GM12878 (cell line): ENCODE data around the gene BCKDHB. TPM values are rescaled to one million over a fixed set of nuclear protein-coding genes. Genes with fewer than 3 reads are reported as not detected.
"Not testable (repeated sequence)": the region's sequence is repeated elsewhere in the genome, so short reads cannot be mapped to it uniquely, and the experiment has no call there.

Source experiments
- ATAC-seq: fragments of 200-7000 bp; cut with Tn5 transposase; 3 replicates; pipeline ENCODE4 v1.9.1; 2020; ENCODE audit warnings: mild to moderate bottlenecking, moderate library complexity
- BruUV-seq: library from RNA; stranded (reverse); fragments of 400-500 nt; replicated peaks from 2 replicates; lab custom pipeline; 2021; lab: Mats Ljungman, UMichigan
- CTCF ChIA-PET: fragments of 300-600 bp; sonication (Branson Sonifier 250); formaldehyde crosslinking; extraction: SDS; loops from one replicate; lab custom pipeline; 2021; ENCODE audit warnings: inconsistent platforms; lab: Yijun Ruan, JAX
- POLR2A ChIA-PET: fragments of 350-600 bp; formaldehyde crosslinking; extraction: SDS; loops from one replicate; lab custom pipeline; 2021; ENCODE audit warnings: inconsistent platforms; lab: Charles Lee
- RAD21 ChIA-PET: fragments of 300-600 bp; sonication (Branson Sonifier 250); formaldehyde crosslinking; loops from one replicate; lab custom pipeline; 2023; ENCODE audit warnings: antibody characterized with exemption; ENCODE audit not compliant: unreplicated experiment; lab: Charles Lee
- SMC1A ChIA-PET: fragments of 300-600 bp; sonication (Branson Sonifier 250); formaldehyde crosslinking; loops from one replicate; lab custom pipeline; 2023; ENCODE audit not compliant: unreplicated experiment, uncharacterized antibody; lab: Charles Lee
- DNase-seq: peaks from one replicate; pipeline ENCODE4 v3.0.0-alpha.2; 2011; ENCODE audit warnings: low read depth, low spot score
- FAIRE-seq: peaks from 3 replicates; lab custom pipeline; 2011; peaks lifted over from hg19 to GRCh38; lab: Jason Lieb, UNC
- H2AFZ ChIP-seq: 2 replicates; pipeline ENCODE4 v1.6.0; 2011; ENCODE audit warnings: low read depth, low read length, control low read depth; ENCODE audit not compliant: control insufficient read depth
- H3K27ac ChIP-seq: 2 replicates; pipeline ENCODE4 v1.5.1; 2011; ENCODE audit warnings: control low read depth; ENCODE audit not compliant: control insufficient read depth, insufficient read depth
- H3K27me3 ChIP-seq, 2 experiments: replicated peaks in 1 of 2; 2 replicates each; pipeline versions ENCODE4 v1.6.0 to v1.6.1; 2011; ENCODE audit warnings: low read length in 1 of 2; ENCODE audit not compliant: control insufficient read depth in 2 of 2, insufficient read depth in 2 of 2
- H3K36me3 ChIP-seq, 2 experiments: 2 replicates each; pipeline ENCODE4 v1.5.1; 2011; ENCODE audit warnings: low read length in 1 of 2; ENCODE audit not compliant: control insufficient read depth in 2 of 2, insufficient read depth in 2 of 2
- H3K4me1 ChIP-seq: 2 replicates; pipeline ENCODE4 v1.6.1; 2011; ENCODE audit warnings: mild to moderate bottlenecking, low read length, moderate library complexity, mixed read lengths; ENCODE audit not compliant: control insufficient read depth, insufficient read depth
- H3K4me2 ChIP-seq: 2 replicates; pipeline ENCODE4 v1.6.0; 2011; ENCODE audit warnings: control low read depth; ENCODE audit not compliant: control insufficient read depth, insufficient read depth
- H3K4me3 ChIP-seq: fragments of 200-600 bp; sonication (generic); 2 replicates; pipeline ENCODE4 v1.5.1; 2016
- H3K79me2 ChIP-seq: 2 replicates; pipeline ENCODE4 v1.6.0; 2011; ENCODE audit warnings: low read length; ENCODE audit not compliant: control insufficient read depth, insufficient read depth
- H3K9ac ChIP-seq: 2 replicates; pipeline ENCODE4 v1.8.0; 2011; ENCODE audit warnings: low read length, control low read depth, mixed read lengths; ENCODE audit not compliant: control insufficient read depth, insufficient read depth
- H3K9me3 ChIP-seq: replicated peaks from 3 replicates; pipeline ENCODE4 v1.5.1; 2011; ENCODE audit warnings: mild to moderate bottlenecking, low read length; ENCODE audit not compliant: control insufficient read depth, insufficient read depth
- H4K20me1 ChIP-seq: 2 replicates; pipeline ENCODE4 v1.6.0; 2011; ENCODE audit not compliant: control insufficient read depth, insufficient read depth
- CHD2 ChIP-seq: IDR thresholded peaks from 2 replicates; pipeline ENCODE4 v1.6.1; 2011; ENCODE audit warnings: low read depth, low read length, improper control_type of control experiment, borderline replicate concordance
- LARP7 ChIP-seq: fragments of 450-650 bp; IDR thresholded peaks from 2 replicates; pipeline ENCODE4 v1.6.1; 2017; ENCODE audit warnings: mild to moderate bottlenecking
- PKNOX1 ChIP-seq: fragments of 450-650 bp; IDR thresholded peaks from 2 replicates; pipeline ENCODE4 v1.6.1; 2016; ENCODE audit warnings: mild to moderate bottlenecking
- ZZZ3 ChIP-seq: IDR thresholded peaks from 2 replicates; pipeline ENCODE4 v1.6.1; 2011; ENCODE audit warnings: low read depth; ENCODE audit not compliant: control insufficient read depth, insufficient read length
- WGBS: methylation state at CpG from one replicate; pipeline ENCODE4 v1.1.6; 2016; ENCODE audit warnings: low lambda C conversion rate; ENCODE audit not compliant: insufficient replicate concordance, insufficient coverage; ENCODE audit errors: missing lambda C conversion rate; 5-methylcytosine and 5-hydroxymethylcytosine counted together
- in situ Hi-C: fragments of 300-500 bp; cut with MboI; formaldehyde crosslinking; loops from 9 replicates; pipeline ENCODE4 v1.14.3; 2018; ENCODE audit warnings: mixed read lengths
- intact Hi-C: fragments of 100-400 bp; cut with micrococcal nuclease; formaldehyde crosslinking; loops from one replicate; pipeline ENCODE4 v1.14.2; 2022; ENCODE audit not compliant: unreplicated experiment
- polyA plus RNA-seq, 11 experiments: library from polyadenylated mRNA; depleted of rRNA in 4 of 11; unstranded in 6 of 11; stranded (reverse) in 5 of 11; fragments of >200 nt; fragmentation: Nextera tagmentation in 4 of 11; fragmentation: Illumina TruSeq in 1 of 11; extraction: Ambion mirVana in 4 of 11; extraction: Trizol in 1 of 11; gene quantifications; 1 replicate in 1 of 11; 2 replicates in 10 of 11; pipeline versions ENCODE4 v1.2.1 to v1.2.3, GENCODE V29; 2011 to 2016; ENCODE audit warnings: inconsistent platforms in 2 of 11, missing spikeins in 2 of 11, low read depth in 1 of 11
- total RNA-seq, 4 experiments: library from RNA; depleted of rRNA in 3 of 4; stranded (reverse); fragments of >200 nt in 3 of 4; fragmentation: Illumina TruSeq in 1 of 4; extraction: Trizol in 1 of 4; gene quantifications; 2 replicates each; pipeline versions ENCODE4 v1.2.1 to v1.2.3, GENCODE V29; 2013 to 2021

BCKDHB gene
- total and polyA plus RNA-seq, 10 of the 15 experiments (the other 5 are each of a cell fraction or from before 2014, with no cell fraction given): 12.9 to 57.1 (median 25.3) TPM

- TF ChIP-seq ZZZ3 (no peak), PKNOX1 (peak; percentile 7; the same call in 1 of the 2 replicates), CHD2 (no peak), LARP7 (no peak)
Observed at GRCh38 chr6:80105972-80106417, 476 bp upstream of the BCKDHB start (continued).

- H3K79me2 ChIP-seq, H3K27me3 ChIP-seq, H3K9ac ChIP-seq, in situ Hi-C loops, H2AFZ ChIP-seq, SMC1A ChIA-PET, DNase-seq, H3K4me1 ChIP-seq, FAIRE-seq, ATAC-seq, CTCF ChIA-PET, H3K27ac ChIP-seq, RAD21 ChIA-PET, H4K20me1 ChIP-seq, H3K9me3 ChIP-seq, H3K4me3 ChIP-seq, H3K4me2 ChIP-seq, intact Hi-C loops, H3K36me3 ChIP-seq, BruUV-seq, POLR2A ChIA-PET: not testable (repeated sequence)
- 100% methylated on average over 3 of the region's 3 CpGs for WGBS
Observed at GRCh38 chr6:80122576-80122975, 16.1 kb downstream of the BCKDHB start.
